ENCODE data around the gene ZSCAN21. TPM values are rescaled to one million over a fixed set of nuclear protein-coding genes. Genes with fewer than 3 reads are reported as not detected.

ZSCAN21 gene
- total and polyA plus RNA-seq, 10 of the 15 experiments (the other 5 are each of a cell fraction or from before 2014, with no cell fraction given) = 1.9 to 9.6 (median 7.1) TPM

DNA sequence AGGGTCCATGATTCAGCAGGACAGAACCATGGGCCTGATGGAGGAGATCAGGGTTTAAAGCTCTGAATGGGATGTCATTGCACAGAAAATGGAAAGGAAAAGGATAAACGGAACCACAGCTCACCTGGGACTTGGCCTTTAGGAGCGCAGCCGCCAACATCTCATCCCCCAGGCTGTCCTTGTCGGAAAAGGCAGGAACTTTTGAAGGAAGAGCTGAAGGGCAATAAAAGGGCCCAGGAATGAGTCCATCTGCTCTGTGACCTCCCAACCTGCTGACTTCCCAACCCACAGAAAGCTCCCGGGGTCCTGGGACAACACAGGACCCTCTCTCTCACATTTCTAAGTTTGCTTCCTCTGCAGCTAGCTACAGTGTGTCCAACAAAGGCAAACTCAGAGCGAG is 25.8 kb downstream of the ZSCAN21 start:
- H3K27ac ChIP-seq (ENCODE audit: control insufficient read depth, insufficient read depth) = no peak overlapping the region
- H3K9me3 ChIP-seq (replicated peaks; ENCODE audit: control insufficient read depth, insufficient read depth, low read length) = peaks cover 29% of the 10 kb centered on the region; the same call in 2 of the 3 replicates
- no TSS peak for BruUV-seq (replicated peaks)
- ChIA-PET POLR2A (interaction anchor here (1.0 kb wide), 1 partner anchor 12 kb away, joined by 3 read pairs; no protein-coding TSS in a partner anchor), CTCF (interaction anchor here (0.6 to 1.3 kb wide), 4 partner anchors 12 to 206 kb away, joined by 3 to 5 read pairs (median 4); no protein-coding TSS in a partner anchor), SMC1A (ENCODE audit: uncharacterized antibody, unreplicated experiment) (interaction anchor here (1.2 kb wide), 1 partner anchor 17 kb away, joined by 3 read pairs; no protein-coding TSS in a partner anchor), RAD21 (ENCODE audit: unreplicated experiment) (no interaction called here)
- peaks cover 28 to 56% of the 10 kb centered on the region in 2 experiments for H3K36me3 ChIP-seq (ENCODE audit: control insufficient read depth in 2 of 2, insufficient read depth in 2 of 2, low read length in 1 of 2)
- H3K4me2 ChIP-seq (ENCODE audit: control insufficient read depth, insufficient read depth) = no peak overlapping the region
- no peak overlapping the region for H3K9ac ChIP-seq (ENCODE audit: control insufficient read depth, insufficient read depth, low read length)
- H3K4me1 ChIP-seq (ENCODE audit: control insufficient read depth, insufficient read depth, low read length) = no peaks in the 10 kb centered on the region
- DNase-seq (ENCODE audit: low read depth, low spot score) (no peak), ATAC-seq (no peak), FAIRE-seq (no peak)
- no peak overlapping the region for H3K4me3 ChIP-seq
- no peak for TF ChIP-seq CBFB (IDR thresholded peaks at IDR 0.05; ENCODE audit: low read depth)
- no peak for TF ChIP-seq SIX5 (IDR thresholded peaks at IDR 0.05; ENCODE audit: low read depth, low read length, severe bottlenecking)
- TF ChIP-seq CREB1 (IDR thresholded peaks at IDR 0.05; ENCODE audit: low read depth) = no peak
- no peak for TF ChIP-seq SREBF1 (IDR thresholded peaks at IDR 0.05; ENCODE audit: low read length)
- no peaks in the 10 kb centered on the region for H4K20me1 ChIP-seq (ENCODE audit: control insufficient read depth, insufficient read depth)
- 98% methylated on average over 6 of the region's 6 CpGs for WGBS (ENCODE audit: insufficient coverage, insufficient replicate concordance, low lambda C conversion rate, missing lambda C conversion rate)
- H3K79me2 ChIP-seq (ENCODE audit: control insufficient read depth, insufficient read depth, low read length) = peaks cover 26% of the 10 kb centered on the region
- H2AFZ ChIP-seq (ENCODE audit: control insufficient read depth, low read depth, low read length) = no peak overlapping the region
- in situ Hi-C loops (cut with MboI) (no loop called here), intact Hi-C loops (cut with micrococcal nuclease; ENCODE audit: unreplicated experiment) (no loop called here)
- H3K27me3 ChIP-seq (replicated peaks in 1 of 2; ENCODE audit: control insufficient read depth in 2 of 2, insufficient read depth in 2 of 2, low read length in 1 of 2) = no peaks in the 10 kb centered on the region

DNA sequence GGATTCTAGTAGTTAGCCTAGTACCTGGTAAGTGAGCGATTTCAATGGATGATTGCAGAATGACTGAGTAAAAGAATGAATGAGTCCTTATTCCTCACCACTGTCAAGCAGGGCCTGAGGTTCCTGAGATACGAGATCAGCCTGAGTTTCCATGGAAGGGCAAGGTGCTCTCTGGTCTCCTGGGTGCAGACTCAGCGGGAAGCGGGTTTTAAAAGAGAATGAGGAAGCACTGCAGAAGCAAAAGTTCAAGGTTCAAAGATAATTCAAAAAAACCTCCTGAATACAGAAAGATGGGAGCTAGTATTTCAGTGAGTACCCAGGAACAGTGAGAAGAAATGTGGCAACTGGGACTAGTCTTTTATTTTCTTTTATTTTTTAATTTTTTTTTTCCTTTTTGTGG is 27.6 kb downstream of the ZSCAN21 start:
- FAIRE-seq = no peak
- Histone ChIP-seq H3K27me3 (replicated peaks in 1 of 2; ENCODE audit: control insufficient read depth in 2 of 2, insufficient read depth in 2 of 2, low read length in 1 of 2) (no peaks in the 10 kb centered on the region), H3K27ac (ENCODE audit: control insufficient read depth, insufficient read depth) (no peak overlapping the region), H3K36me3 (ENCODE audit: control insufficient read depth in 2 of 2, insufficient read depth in 2 of 2, low read length in 1 of 2) (peaks cover 15 to 41% of the 10 kb centered on the region in 2 experiments), H2AFZ (ENCODE audit: control insufficient read depth, low read depth, low read length) (no peak overlapping the region), H3K9ac (ENCODE audit: control insufficient read depth, insufficient read depth, low read length) (no peak overlapping the region), H3K4me3 (no peak overlapping the region), H3K9me3 (replicated peaks; ENCODE audit: control insufficient read depth, insufficient read depth, low read length) (peaks cover 12% of the 10 kb centered on the region; the same call in 2 of the 3 replicates), H3K4me1 (ENCODE audit: control insufficient read depth, insufficient read depth, low read length) (no peaks in the 10 kb centered on the region), H3K79me2 (ENCODE audit: control insufficient read depth, insufficient read depth, low read length) (peaks cover 41% of the 10 kb centered on the region), H4K20me1 (ENCODE audit: control insufficient read depth, insufficient read depth) (no peaks in the 10 kb centered on the region), H3K4me2 (ENCODE audit: control insufficient read depth, insufficient read depth) (no peak overlapping the region)
- 97% methylated on average over 4 of the region's 4 CpGs for WGBS (ENCODE audit: insufficient coverage, insufficient replicate concordance, low lambda C conversion rate, missing lambda C conversion rate)
- intact Hi-C loops (cut with micrococcal nuclease; ENCODE audit: unreplicated experiment) (no loop called here), in situ Hi-C loops (cut with MboI) (no loop called here)
- DNase-seq (ENCODE audit: low read depth, low spot score) = no peak
- BruUV-seq (replicated peaks) = no TSS peak
- POLR2A ChIA-PET = no interaction called here
- ATAC-seq = no peak
- RAD21 ChIA-PET (ENCODE audit: unreplicated experiment) = no interaction called here
- SMC1A ChIA-PET (ENCODE audit: uncharacterized antibody, unreplicated experiment) = interaction anchor here (1.0 kb wide), 2 partner anchors 12 to 27 kb away, joined by 3 read pairs; no protein-coding TSS in a partner anchor
- CTCF ChIA-PET = interaction anchor here (1.4 kb wide), 1 partner anchor 26 kb away, joined by 5 read pairs; no protein-coding TSS in a partner anchor
- TF ChIP-seq SMAD5 (IDR thresholded peaks at IDR 0.05; ENCODE audit: low read depth) (no peak), NFYA (IDR thresholded peaks at IDR 0.05; ENCODE audit: borderline replicate concordance, low read depth, low read length) (no peak), ZNF274 (IDR thresholded peaks at IDR 0.05; ENCODE audit: insufficient read depth, insufficient read length) (no peak), PKNOX1 (IDR thresholded peaks at IDR 0.05) (no peak), GABPA (IDR thresholded peaks at IDR 0.05; ENCODE audit: low read depth) (no peak), SUPT20H (IDR thresholded peaks at IDR 0.05; ENCODE audit: borderline replicate concordance, control insufficient read depth, low read depth, low read length) (no peak), CREM (IDR thresholded peaks at IDR 0.05; ENCODE audit: low read depth) (no peak), MEF2A (IDR thresholded peaks at IDR 0.05; ENCODE audit: insufficient read depth, low read depth, low read length) (no peak), SMARCA5 (IDR thresholded peaks at IDR 0.05) (no peak), CBX3 (IDR thresholded peaks at IDR 0.05; ENCODE audit: borderline replicate concordance, low read depth) (no peak), ZBTB11 (CRISPR knock-in tag; IDR thresholded peaks at IDR 0.05) (no peak)

Data from GM12878 (cell line).